ENCODE results near the gene FXYD5.

DNA sequence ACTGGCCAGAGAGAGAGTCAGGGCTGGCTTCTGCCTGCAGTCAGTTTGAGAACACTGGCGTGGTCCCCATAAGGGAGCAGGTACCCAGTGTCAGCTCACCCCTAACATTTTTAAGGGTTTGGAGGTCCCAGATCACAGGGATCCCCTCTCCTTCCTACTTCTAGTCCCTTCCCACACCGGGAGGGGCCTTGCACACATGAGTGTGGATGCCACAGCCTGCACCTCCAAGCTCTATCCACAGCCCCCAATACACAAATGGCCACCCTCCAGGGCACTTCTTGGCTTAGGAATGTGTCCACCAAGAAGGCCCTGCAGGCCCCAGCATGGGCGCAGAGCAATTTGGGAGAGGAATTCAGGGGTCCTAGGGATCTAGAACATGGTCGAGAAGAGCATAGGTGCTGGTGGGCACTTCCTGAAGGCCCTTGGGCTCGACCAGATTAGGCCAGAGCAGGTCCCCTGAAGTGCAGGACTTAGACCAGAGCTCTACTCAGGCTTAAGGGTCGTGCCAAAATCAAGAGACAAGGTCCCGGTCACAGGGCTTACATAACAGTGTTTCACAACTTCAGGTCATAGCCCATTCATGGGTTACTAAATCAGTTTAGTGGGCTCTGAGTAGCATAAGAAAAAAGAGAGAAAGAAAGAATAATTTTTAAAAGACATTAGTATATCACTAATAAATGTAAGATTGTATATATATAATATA, 16.0 kb downstream of the FXYD5 start:
- no peak for TF ChIP-seq ZNF274 (IDR thresholded peaks at IDR 0.05; ENCODE audit: low read depth, low read length)
- no peak for TF ChIP-seq YY1 (IDR thresholded peaks at IDR 0.05; ENCODE audit: insufficient read depth, insufficient read length)
